Measurements from ENCODE around the gene ANKRD39. TPM values are rescaled to one million over a fixed set of nuclear protein-coding genes. Genes with fewer than 3 reads are reported as not detected.

Gene ANKRD39
- total and polyA plus RNA-seq, 2 of the 8 experiments (the other 6 are each of a cell fraction or from before 2014, with no cell fraction given), result 18.5 to 21.3 TPM

DNA sequence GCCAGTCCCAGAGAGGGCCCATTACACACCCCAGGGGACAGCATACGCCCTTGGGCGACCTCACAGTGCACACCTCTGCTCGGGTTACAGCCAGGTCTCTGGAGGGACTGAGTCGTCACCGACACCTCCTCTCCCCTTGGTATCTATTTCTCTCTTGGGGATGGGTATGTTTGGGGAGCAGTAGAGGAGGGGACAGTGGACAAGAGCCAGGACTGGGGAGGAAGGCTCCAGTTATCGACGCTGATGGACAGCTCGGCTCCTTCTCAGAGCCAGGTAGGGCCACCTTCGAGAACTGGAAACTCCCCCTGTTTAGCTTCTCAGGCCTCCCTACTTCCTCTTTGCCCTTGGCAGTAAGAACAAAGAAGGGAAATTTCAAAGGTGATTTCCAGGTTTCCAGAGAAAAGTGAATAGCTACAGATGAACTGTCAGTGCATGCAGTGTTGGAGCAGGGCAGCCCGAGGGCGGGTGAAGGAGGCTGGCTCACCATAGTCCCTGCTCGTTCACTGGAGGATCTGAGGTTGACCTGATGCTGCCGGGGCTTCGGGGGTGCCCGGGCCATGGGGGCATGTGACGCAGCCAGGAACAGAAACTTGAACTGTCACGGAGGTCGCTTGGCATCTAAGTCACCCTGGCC is 16.5 kb upstream of the ANKRD39 start:
- peak overlapping the region; percentile 18; the same call in 1 of the 2 replicates for H2AK5ac ChIP-seq (ENCODE audit: low read depth, low read length)
- H3K27ac ChIP-seq (ENCODE audit: low read depth, low read length), result no peak overlapping the region
- TF ChIP-seq RFX5 (IDR thresholded peaks at IDR 0.05; ENCODE audit: borderline replicate concordance, low read depth, low read length) (no peak), TCF12 (IDR thresholded peaks at IDR 0.05; ENCODE audit: low read depth, low read length) (no peak), HDAC2 (IDR thresholded peaks at IDR 0.05; ENCODE audit: borderline replicate concordance in 1 of 2, low read depth in 2 of 2, low read length in 2 of 2) (no peak), ATF2 (IDR thresholded peaks at IDR 0.05; ENCODE audit: low read length) (no peak), RAD21 (IDR thresholded peaks at IDR 0.05 in 1 of 2, conservative IDR thresholded peaks at IDR 0.05 in 1 of 2; ENCODE audit: low read depth in 2 of 2, low read length in 2 of 2) (no peak), SIN3A (conservative IDR thresholded peaks at IDR 0.05 in 1 of 2, IDR thresholded peaks at IDR 0.05 in 1 of 2; ENCODE audit: low read depth in 1 of 2, low read length in 2 of 2) (no peak), HDAC6 (IDR thresholded peaks at IDR 0.05; ENCODE audit: low read depth, low read length) (no peak), KDM1A (IDR thresholded peaks at IDR 0.05; ENCODE audit: borderline replicate concordance, low read length) (no peak), GTF2F1 (IDR thresholded peaks at IDR 0.05; ENCODE audit: borderline replicate concordance, low read depth, low read length) (no peak)

More for the DNA sequence above, 16.5 kb upstream of the ANKRD39 start:
- Histone ChIP-seq H3K9me3 (ENCODE audit: insufficient read depth in 2 of 2, low read depth in 1 of 2, low read length in 1 of 2) (no peaks in the 10 kb centered on the region), H3K79me1 (ENCODE audit: low read depth, low read length) (no peaks in the 10 kb centered on the region), H4K20me1 (replicated peaks in 1 of 2; ENCODE audit: control insufficient read depth in 1 of 2, insufficient read depth in 2 of 2, low read length in 2 of 2) (no peaks in the 10 kb centered on the region), H3K56ac (replicated peaks; ENCODE audit: insufficient read length, low read depth, low read length) (no peak overlapping the region), H2BK120ac (replicated peaks; ENCODE audit: low read depth, low read length) (no peak overlapping the region), H3K4me2 (ENCODE audit: insufficient read depth in 1 of 2, low read depth in 2 of 2, low read length in 2 of 2) (no peak overlapping the region; a peak in 1 of 4 replicates), H3K4me1 (replicated peaks in 1 of 4; ENCODE audit: control insufficient read depth in 3 of 4, insufficient read depth in 4 of 4, low read length in 3 of 4) (peaks cover 11 to 42% (median 28%) of the 10 kb centered on the region in 4 experiments), H3K9ac (replicated peaks in 1 of 4; ENCODE audit: extremely low read depth in 1 of 4, low read depth in 3 of 4, low read length in 3 of 4) (no peak overlapping the region), H2BK20ac (ENCODE audit: low read length) (0 out of 2 replicates have a peak overlapping the region, but pooled peaks have one; percentile 87), H3K18ac (ENCODE audit: extremely low read depth, low read length) (peak overlapping the region; percentile 39), H3K4ac (replicated peaks; ENCODE audit: insufficient read length, low read depth, low read length) (no peak overlapping the region), H4K8ac (ENCODE audit: extremely low read depth, insufficient read depth, low read length) (no peak overlapping the region), H2BK5ac (ENCODE audit: low read depth, low read length) (peak overlapping the region; percentile 46; the same call in 1 of the 2 replicates), H3K79me2 (ENCODE audit: control insufficient read depth in 1 of 2, insufficient read depth in 2 of 2, low read length in 2 of 2) (no peaks in the 10 kb centered on the region), H2BK15ac (ENCODE audit: low read length) (0 out of 2 replicates have a peak overlapping the region, but pooled peaks have one; percentile 10), H4K5ac (ENCODE audit: insufficient read length, low read depth, low read length) (no peak overlapping the region), H3K14ac (ENCODE audit: insufficient read length) (no peak overlapping the region), H4K91ac (replicated peaks; ENCODE audit: insufficient read length, low read length) (peak overlapping the region; percentile 54), H3K36me3 (ENCODE audit: control insufficient read depth in 2 of 4, insufficient read depth in 4 of 4, low read length in 3 of 4) (no peaks in the 10 kb centered on the region), H3K23ac (ENCODE audit: insufficient read length) (no peak overlapping the region), H3K23me2 (ENCODE audit: low read depth, low read length) (peaks cover 5% of the 10 kb centered on the region; the same call in 1 of the 2 replicates), H2BK12ac (ENCODE audit: low read depth, low read length) (peak overlapping the region; percentile 87; the same call in 1 of the 2 replicates), H2AFZ (ENCODE audit: low read length) (no peak overlapping the region), H3K27me3 (replicated peaks in 1 of 4; ENCODE audit: control insufficient read depth in 3 of 4, extremely low read depth in 1 of 4, insufficient read depth in 3 of 4, low read length in 3 of 4) (peaks cover 0 to 3% (median 0%) of the 10 kb centered on the region in 4 experiments; a peak in 2 of 7 replicates), H3K4me3 (ENCODE audit: extremely low read depth in 1 of 4, insufficient read depth in 2 of 4, low read depth in 3 of 4, low read length in 4 of 4) (no peak overlapping the region)
- DNase-seq (ENCODE audit: low read depth in 1 of 2, low spot score in 2 of 2), result no peak
- ChIA-PET CTCF (ENCODE audit: partially characterized antibody) (interaction anchor here (0.9 to 8.1 kb wide), 15 partner anchors 9 to 238 kb away, joined by 3 to 48 read pairs (median 5); partner anchors contain the start of gene ANKRD39), POLR2A (ENCODE audit: partially characterized antibody) (interaction anchor here (0.6 to 4.7 kb wide), 11 partner anchors 9 to 47 kb away, joined by 3 to 25 read pairs (median 4); partner anchors contain the start of gene ANKRD39)
- no peak for FAIRE-seq
- 79% methylated on average over 18 of the region's 18 CpGs; no CpG with 5 or more reads in 1 of the 2 experiments for WGBS, 2 experiments (ENCODE audit: extremely low coverage in 1 of 2, insufficient coverage in 1 of 2, insufficient read length in 1 of 2, insufficient replicate concordance in 2 of 2, low coverage in 1 of 2, low lambda C conversion rate in 2 of 2, missing lambda C conversion rate in 1 of 2)

All from H1 (cell line).